ENCODE results near the gene ADGRB3. TPM values are rescaled to one million over a fixed set of nuclear protein-coding genes. Genes with fewer than 3 reads are reported as not detected.
A peak's percentile ranks its signal among the peaks of the same experiment; 100 is the strongest.
"Not testable (repeated sequence)": the region's sequence is repeated elsewhere in the genome, so short reads cannot be mapped to it uniquely, and the experiment has no call there.

The ADGRB3 gene
- polyA plus RNA-seq, 4 donors = 1.1 to 5.7 (median 4.3) TPM

DNA sequence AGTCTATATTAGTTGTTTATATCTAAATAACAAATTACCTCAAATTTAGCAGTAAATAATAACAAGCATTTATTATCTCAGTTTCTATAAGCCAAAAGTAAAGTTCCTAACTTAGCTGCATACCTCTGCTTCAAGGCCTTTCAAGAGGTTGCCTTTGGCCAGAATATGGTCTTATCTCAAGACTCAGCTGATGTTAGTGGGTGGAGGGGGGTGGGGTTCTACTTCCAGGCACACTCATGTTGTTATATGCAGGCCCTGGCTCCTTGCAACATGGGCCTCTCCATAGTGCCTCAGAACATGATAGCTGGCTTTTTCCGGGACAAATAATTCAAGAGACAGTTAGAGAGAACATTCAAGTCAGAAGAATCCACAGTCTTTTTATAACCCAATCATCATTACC is 266.0 kb downstream of the ADGRB3 start:
- no peak for DNase-seq (ENCODE audit: low read depth in 4 of 4, low spot score in 3 of 4)

DNA sequence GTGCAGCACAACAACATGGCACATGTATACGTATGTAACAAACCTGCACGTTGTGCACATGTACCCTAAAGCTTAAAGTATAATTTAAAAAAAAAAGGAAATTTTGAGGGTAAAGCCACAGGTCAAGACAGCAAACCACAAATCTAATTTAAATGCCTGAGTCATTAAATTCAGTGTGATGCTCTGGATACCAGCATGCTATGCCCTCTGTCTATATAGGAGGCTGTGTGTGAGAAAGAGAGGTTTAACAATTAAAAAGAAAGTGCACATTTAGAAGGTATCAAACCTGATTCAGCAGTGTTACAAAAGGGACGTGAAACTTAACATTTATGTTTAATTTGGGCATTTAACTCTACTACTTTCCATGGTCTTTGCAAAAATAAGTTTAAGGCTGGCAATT is 276.3 kb downstream of the ADGRB3 start:
- DNase-seq (ENCODE audit: low read depth in 4 of 4, low spot score in 3 of 4) = no peak

DNA sequence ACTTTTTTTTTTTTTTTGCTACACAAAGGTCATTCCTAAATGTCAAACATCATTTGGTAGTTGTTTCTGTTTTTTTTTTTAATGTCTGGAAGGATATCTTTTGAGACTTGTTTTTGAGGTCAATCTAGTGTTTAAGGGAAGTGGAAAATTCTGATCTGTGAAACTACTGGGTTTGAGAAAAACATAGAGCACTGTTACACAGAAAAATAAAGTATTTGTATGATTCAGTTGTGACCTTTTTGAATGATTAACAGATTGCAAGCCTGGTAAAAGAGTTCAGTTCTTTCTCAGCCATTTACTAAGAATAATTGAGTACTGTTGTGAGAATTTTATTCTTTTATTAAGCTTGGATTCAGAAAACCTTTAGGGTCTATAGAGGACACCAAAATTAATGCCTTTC is 276.7 kb downstream of the ADGRB3 start:
- DNase-seq (ENCODE audit: low read depth in 4 of 4, low spot score in 3 of 4) = no peak

DNA sequence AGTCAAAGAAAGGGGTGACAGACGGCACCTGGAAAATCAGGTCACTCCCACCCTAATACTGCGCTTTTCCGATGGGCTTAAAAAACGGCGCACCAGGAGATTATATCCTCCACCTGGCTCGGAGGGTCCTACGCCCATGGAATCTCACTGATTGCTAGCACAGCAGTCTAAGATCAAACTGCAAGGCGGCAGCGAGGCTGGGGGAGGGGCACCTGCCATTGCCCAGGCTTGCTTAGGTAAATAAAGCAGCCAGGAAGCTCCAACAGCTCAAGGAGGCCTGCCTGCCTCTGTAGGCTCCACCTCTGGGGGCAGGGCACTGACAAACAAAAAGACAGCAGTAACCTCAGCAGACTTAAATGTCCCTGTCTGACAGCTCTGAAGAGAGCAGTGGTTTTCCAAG is 277.7 kb downstream of the ADGRB3 start:
- DNase-seq (ENCODE audit: low read depth in 4 of 4, low spot score in 3 of 4) = not testable (repeated sequence)

DNA sequence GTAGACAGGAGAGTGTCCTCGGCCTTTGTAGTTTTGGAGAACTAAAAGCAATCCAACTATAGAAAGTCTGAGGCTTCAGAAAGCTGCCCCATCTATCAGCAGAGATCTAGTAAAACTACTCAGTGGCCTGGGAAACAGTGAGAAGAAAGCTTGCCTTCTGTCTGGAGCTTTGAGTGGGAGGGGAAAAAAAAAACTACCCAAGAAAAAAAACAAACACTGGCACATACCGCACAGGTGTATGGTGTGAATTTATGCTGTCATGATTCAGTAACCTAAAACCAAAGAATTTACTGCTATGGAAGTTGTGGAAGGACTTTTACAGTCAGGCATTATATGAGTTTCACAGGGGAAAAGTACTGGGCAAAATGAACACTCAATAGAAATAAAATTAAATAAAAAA is 280.5 kb downstream of the ADGRB3 start:
- DNase-seq (ENCODE audit: low read depth in 4 of 4, low spot score in 3 of 4) = peak; percentile 8 to 48 (median 13)

DNA sequence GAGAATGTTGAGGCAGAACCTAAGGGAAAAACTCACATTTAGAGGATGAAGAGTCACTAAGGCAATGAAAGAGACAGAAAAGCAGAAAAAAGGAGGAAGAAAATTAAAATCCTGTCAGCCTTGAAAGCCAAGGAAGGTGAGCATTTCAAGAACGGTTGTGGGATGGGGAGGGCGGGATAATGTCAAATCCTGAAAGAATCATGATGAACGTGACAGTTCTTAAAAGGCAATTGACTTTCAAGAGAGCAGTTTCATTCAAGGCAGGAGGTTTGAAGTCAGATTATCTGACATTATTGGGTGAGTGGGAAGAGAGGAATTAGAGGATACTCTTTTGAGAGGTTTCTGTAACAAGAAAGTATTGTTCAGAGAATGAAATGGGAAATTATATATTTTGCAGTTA is 284.5 kb downstream of the ADGRB3 start:
- DNase-seq (ENCODE audit: low read depth in 4 of 4, low spot score in 3 of 4) = no peak

DNA sequence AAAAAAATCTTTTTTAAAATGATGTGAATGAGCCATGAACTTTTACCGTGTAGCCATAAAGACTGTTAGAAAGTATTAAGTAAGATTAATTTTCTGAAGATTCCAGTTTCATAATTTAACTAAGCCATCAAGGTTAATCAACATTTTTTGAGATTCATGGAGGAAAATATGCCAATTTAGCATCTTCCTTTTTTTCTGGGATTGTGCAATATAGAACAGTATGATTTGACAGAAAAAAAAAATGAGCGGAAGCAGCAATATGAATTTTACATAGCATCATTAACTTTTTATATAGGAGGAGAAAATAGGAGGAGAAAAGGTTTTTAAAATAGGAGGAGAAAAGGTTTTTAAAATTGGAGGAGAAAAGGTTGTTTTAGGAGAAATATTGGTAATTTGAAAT is 306.3 kb downstream of the ADGRB3 start:
- no peak for DNase-seq (ENCODE audit: low read depth in 4 of 4, low spot score in 3 of 4)

DNA sequence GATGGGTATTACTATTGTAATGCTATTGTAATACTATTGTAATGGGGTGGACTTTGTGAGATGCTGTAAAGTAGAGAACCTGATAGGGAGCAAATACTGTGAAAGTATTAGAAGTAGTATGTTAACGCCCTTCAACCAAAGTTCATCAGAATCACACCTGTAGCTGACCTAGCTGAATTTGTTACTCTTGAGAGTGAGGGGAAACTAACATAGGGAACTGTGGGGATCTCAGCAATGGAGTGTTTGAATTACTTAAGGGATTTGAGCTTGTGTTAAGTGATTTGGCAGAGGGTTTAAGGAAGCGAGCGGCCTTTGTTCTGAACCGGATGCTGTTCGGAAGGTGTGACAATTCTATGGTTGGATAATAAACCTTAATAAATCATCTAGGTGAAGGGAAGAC is 312.6 kb downstream of the ADGRB3 start:
- DNase-seq (ENCODE audit: low read depth in 4 of 4, low spot score in 3 of 4) = no peak

DNA sequence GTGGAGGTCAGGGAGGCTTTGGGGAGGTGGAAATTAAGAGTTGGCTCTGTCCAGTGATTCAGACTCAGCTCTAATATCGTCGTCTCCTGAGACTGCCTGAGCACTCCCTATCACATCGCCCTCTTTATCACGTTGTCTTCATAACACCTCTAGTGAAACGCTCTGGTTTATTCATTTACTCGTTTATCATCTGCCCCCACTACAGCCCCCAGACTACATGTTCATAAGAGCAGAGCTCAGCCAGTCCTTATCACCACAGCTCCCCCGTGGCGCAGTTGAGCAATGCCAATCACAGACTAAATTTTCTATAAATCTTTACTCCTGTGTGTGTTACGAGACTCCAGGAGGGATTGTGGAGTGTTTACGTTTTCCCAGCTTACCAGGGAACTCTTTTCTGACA is 316.2 kb downstream of the ADGRB3 start:
- no peak for DNase-seq (ENCODE audit: low read depth in 4 of 4, low spot score in 3 of 4)

DNA sequence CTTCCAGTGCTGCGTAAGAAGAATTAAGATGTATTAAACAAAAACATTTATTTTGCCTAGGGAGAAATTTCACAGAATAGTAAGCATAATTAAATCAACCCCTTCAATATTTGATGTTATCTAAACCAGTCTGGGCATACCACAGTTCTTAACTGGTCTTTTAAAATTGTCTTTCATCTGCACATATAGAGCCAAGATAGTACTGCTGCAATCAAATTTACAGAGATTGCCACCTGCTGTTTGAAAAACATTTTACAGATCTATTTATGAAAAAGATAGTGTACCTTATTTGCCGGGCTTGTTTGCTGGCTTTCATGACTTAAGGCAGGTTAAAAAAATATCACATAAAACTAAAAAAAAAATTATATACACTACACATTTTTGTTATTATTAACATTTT is 323.2 kb downstream of the ADGRB3 start:
- DNase-seq (ENCODE audit: low read depth in 4 of 4, low spot score in 3 of 4) = no peak

DNA sequence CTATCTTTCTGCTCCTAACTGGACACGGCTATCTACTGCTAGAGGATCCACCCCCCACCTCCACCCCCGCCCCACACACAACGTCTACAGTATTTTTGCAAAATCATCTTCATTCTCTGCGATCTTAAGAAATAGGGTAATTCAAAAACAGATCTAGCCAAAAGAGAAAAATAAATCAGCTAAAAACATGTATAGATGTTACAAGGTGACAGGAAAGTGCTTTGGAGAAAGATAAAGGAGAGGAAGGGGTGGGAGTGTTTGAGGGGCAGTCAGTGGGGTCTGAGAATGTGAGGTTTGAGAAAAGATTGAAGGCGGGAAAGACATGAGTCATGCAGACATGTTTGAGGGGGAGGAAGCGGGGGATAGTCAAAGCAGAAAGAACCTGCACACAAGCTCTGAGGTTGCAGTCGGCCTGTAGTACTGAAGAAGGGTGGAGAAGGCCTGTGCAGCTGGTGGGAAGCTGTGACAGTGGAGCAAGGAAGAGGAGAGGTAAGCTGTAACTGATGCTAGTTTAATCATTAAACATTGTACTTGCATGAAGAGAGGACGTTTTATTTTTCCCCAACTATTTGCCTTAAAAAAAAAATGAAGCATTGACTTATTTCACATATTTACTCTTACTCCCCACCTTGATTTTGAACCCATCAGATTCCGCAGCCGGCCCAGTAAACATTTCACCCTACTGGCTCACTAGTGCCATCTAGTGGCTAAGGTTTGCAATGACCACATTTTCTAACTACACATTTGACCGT is 332.6 kb downstream of the ADGRB3 start:
- peak; percentile 26 to 48 (median 28) for DNase-seq (ENCODE audit: low read depth in 4 of 4, low spot score in 3 of 4)

DNA sequence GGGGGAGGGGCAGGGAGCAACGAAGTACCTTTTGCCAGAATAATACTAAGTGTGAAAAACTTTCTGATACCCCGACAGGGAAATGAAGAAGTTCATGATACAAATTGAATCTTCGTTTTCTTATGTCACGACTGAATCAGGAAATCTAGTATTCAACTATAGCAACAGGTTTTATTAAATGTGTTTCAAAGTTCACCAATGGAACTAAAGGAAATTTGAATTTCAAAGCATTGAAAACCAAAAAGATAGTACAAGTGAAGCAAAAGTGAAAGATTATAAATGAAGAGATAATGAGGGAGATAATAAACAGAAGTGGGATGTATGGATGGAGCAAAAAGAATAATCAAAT is 333.2 kb downstream of the ADGRB3 start:
- DNase-seq (ENCODE audit: low read depth in 4 of 4, low spot score in 3 of 4) = no peak

DNA sequence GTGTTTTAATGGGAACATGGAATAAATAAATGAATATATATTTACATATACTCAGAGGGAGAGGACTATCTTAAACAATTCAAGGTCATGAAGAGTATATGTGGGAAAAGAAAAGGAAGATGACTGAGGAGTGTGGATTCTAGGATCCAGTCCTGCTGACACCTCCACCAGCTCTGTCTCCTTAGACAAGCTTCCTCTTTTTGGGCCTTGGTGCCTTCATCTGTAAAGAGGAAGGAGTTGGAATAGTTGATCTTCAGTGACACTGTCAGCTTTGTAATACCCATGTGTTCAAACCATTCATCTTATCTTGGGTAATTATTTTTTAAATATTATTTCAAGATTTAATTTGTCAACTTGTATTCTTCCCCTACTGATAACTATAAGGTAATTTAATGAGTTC is 338.0 kb downstream of the ADGRB3 start:
- no peak for DNase-seq (ENCODE audit: low read depth in 4 of 4, low spot score in 3 of 4)

DNA sequence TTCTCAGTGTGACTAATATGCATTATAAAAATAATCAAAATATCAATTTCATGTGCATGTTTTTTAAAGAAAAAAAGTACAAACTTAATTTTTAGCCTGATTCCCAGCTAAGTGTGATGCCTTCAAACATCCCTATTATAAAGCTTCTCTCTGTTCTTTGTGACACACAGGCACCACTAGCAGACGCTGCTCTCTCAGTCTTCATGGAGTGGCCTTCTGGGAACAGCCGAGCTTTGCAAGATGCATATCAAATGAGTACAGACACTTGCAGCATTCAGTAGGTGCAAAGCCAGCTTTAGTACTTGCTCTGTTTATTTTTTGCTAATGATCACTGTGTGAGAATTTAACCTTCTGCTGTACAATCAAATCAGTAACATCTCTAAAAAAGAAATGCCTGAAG is 340.0 kb downstream of the ADGRB3 start:
- peak in 1 of 4 donors; percentile 14 for DNase-seq (ENCODE audit: low read depth in 4 of 4, low spot score in 3 of 4)

DNA sequence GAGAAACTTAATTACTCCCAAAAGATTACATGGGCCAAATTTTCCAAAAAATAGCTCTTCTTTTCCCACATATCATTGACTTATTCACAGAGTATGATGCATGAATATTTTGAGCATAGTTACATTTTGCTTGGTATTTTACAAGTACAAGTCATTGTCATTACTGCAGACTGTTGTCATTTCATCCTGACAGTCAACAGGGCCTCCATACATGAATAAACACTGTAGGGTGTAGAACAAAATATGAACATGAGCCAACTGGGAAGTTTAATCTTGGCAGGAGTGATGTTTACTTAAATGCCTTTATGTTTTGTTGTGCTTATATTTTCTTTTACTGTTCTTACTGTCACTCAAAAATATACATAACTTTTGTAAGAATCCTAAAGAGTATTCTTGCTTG is 340.7 kb downstream of the ADGRB3 start:
- no peak for DNase-seq (ENCODE audit: low read depth in 4 of 4, low spot score in 3 of 4)

DNA sequence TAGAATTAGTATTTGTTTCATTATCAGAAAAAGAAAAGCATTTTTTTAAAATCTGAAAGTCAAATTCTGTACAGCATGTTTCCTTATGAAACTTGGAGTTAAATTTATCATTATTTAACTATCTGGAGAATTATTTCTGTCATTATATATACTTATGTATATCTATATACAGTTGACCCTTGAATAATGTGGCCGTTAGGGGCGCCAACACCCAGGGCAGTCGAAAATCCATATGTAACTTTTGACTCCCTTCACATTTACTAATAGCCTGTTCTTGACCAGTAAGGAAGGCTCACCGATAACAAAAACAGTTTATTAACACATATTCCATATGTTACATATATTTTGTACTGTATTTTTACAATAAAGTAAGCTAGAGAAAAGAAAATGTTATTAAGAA is 341.2 kb downstream of the ADGRB3 start:
- no peak for DNase-seq (ENCODE audit: low read depth in 4 of 4, low spot score in 3 of 4)

DNA sequence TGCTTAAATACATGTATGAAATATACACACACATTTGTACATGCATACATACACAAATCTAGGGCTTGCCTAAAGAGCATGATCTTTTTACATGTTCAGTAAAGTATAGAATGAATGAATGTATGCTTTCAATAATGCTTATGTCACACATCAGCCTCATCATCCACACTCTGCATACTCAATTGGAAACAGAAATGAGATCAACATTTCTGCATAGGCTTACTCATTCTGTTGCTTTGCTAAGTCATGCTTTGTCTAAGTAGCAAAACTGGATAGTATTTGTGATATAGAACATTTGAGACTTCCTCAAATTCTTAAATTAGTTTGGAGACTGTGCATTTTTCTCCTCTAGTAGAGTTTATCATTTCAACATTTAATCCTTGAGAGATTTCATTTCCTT is 343.3 kb downstream of the ADGRB3 start:
- DNase-seq (ENCODE audit: low read depth in 4 of 4, low spot score in 3 of 4) = no peak

DNA sequence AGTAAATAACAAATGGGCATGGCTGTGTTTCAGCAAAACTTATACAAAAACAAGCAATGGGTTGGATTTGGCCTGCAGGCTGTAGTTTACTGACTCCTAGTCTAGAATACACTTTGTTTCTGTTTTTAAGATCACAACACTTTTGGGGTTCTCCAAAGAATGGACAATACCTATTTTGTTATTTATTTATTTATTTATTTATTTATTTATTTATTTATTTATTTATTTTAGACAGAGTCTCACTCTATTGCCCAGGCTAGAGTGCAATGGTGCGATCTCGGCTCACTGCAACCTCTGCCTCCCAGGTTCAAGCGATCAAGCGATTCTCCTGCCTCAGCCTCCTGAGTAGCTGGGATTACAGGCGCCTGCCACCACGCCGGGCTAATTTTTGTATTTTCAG is 346.6 kb downstream of the ADGRB3 start:
- DNase-seq (ENCODE audit: low read depth in 4 of 4, low spot score in 3 of 4) = not testable (repeated sequence)

DNA sequence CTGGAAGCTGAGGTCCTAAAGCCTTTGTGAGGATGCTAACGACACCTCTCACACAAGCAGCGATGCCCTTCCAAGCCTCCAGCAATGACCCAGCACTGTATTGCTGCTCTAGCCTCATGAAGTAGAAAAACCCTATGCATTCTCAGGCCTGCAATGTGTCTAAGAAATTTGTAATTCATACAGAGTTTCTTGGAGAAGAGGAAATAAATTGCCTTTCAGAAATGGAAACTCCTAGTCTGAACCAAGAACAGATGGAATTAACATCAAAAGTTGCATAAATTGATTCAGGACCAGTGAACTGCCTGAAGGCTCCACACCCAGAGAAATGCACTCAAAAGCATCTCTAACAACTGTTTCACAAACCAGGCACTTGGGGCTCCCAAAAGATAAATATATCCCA is 353.6 kb downstream of the ADGRB3 start:
- no peak for DNase-seq (ENCODE audit: low read depth in 4 of 4, low spot score in 3 of 4)

DNA sequence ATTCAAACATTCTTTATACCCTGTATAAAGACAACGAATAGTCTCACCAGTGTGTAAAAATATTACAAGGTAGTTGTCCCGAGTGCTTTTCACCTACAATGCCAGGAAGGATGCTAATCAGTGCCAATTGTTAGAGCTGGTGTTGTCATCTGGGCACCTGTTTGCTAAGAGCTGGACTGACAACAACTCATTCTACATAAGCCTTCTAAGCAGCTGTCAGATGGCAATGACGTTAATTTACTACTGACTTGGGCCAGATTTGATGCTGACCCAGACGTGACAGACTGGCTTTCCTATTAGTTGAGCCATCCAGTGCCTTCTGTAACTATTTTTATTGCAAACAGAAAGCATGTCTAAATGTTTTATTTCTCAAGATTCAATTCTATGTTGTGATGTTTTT is 355.2 kb downstream of the ADGRB3 start:
- no peak for DNase-seq (ENCODE audit: low read depth in 4 of 4, low spot score in 3 of 4)

DNA sequence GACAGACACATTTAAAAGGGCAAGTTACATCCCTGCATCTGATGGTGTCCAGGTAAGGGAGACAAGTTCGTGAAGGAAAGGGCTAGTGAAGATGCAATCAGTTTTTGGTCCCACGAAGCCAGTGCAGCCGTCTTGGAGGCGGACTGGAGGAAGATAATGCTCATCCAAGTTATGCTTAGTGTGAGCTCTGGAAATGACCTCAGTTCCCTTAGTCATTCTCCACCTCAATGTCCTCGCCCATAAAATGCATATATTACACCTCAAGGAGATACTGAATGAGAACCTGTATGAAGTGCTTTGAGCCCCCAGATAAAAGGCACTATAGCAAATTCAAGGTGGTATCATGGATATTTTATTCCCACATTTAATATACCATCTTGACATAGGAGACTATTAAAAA is 358.8 kb downstream of the ADGRB3 start:
- no peak for DNase-seq (ENCODE audit: low read depth in 4 of 4, low spot score in 3 of 4)

DNA sequence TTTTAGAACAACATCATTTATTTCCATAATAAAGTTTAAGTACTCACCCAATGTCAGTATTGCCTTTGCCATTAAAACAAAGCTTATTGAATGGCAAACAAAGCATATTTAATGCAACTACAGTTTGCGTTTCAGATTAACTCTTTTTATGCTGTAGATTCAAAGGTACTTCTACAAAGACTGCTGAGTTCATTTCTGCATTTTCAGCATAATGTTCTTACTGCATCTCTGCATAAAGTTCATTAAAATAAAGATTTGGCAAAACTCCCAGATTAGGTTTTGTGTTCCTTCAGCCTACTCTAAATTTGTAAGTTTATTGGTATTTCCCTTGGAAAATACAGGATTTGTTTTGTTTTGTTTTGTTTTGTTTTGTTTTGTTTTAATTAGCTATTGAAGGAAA is 359.4 kb downstream of the ADGRB3 start:
- no peak for DNase-seq (ENCODE audit: low read depth in 4 of 4, low spot score in 3 of 4)

DNA sequence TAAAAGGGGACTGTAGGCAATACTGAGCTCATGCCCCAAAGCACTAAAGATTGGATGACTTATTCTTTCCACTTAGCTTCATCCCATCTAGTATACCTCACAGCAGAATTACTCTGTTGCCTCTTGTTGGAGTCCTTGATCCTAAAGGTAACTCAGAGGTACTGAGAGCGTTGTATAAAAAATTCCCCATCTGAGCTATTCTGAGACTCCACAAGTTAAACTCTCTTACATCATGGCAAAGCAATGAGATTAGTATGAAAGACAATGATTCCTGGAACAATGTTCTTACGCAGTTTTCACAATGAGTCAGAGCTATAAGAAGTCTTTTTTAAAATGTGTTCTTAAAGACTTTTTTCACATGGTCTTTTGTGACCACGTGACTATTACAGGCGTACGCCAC is 370.1 kb downstream of the ADGRB3 start:
- DNase-seq (ENCODE audit: low read depth in 4 of 4, low spot score in 3 of 4) = no peak
